HepG2 (cell line): ENCODE measurements around the gene RSBN1L. TPM values are rescaled to one million over a fixed set of nuclear protein-coding genes. Genes with fewer than 3 reads are reported as not detected.
A peak's percentile ranks its signal among the peaks of the same experiment; 100 is the strongest.

Source experiments
- ATAC-seq: fragments of 200-7000 bp; cut with Tn5 transposase; 3 replicates; pipeline ENCODE4 v1.9.1; 2020; ENCODE audit warnings: mild to moderate bottlenecking, moderate library complexity
- BruUV-seq: library from RNA; stranded (reverse); fragments of 400-500 nt; replicated peaks from 2 replicates; lab custom pipeline; 2021; lab: Mats Ljungman, UMichigan
- CTCF ChIA-PET: fragments of 300-600 bp; formaldehyde crosslinking; extraction: SDS; loops from one replicate; lab custom pipeline; 2021; ENCODE audit warnings: low total read pairs, inconsistent platforms, low intra/inter-chr PET ratio; lab: Yijun Ruan, JAX
- POLR2A ChIA-PET: fragments of 350-600 bp; sonication (Branson Sonifier 250); formaldehyde crosslinking; loops from one replicate; lab custom pipeline; 2020; ENCODE audit warnings: antibody characterized with exemption, inconsistent platforms; lab: Yijun Ruan, JAX
- DNase-seq: peaks from one replicate; pipeline ENCODE4 v3.0.0-alpha.2; 2015; ENCODE audit warnings: low spot score
- FAIRE-seq: peaks from 3 replicates; lab custom pipeline; 2011; peaks lifted over from hg19 to GRCh38; lab: Jason Lieb, UNC
- H2AFZ ChIP-seq: one replicate; pipeline ENCODE4 v1.6.1; 2011; ENCODE audit warnings: low read length, inconsistent platforms
- H3K27ac ChIP-seq: fragments of 300-600 bp; 3 replicates; pipeline ENCODE4 v1.8.0; 2011; ENCODE audit warnings: mixed run types, mild to moderate bottlenecking, mixed read lengths, low read length, inconsistent platforms; ENCODE audit not compliant: insufficient read depth; ENCODE audit errors: extremely low read length
- H3K27me3 ChIP-seq, 2 experiments: fragments of 200-600 bp in 1 of 2; 2 replicates in 1 of 2; 3 replicates in 1 of 2; pipeline versions ENCODE4 v1.6.0 to v1.8.0; 2011; ENCODE audit warnings: low read length in 2 of 2, mild to moderate bottlenecking in 2 of 2, moderate library complexity in 2 of 2, inconsistent platforms in 1 of 2; ENCODE audit not compliant: insufficient read depth in 2 of 2, control insufficient read depth in 1 of 2
- H3K36me3 ChIP-seq, 2 experiments: fragments of 200-600 bp in 1 of 2; replicated peaks in 1 of 2; 2 replicates in 1 of 2; 3 replicates in 1 of 2; pipeline versions ENCODE4 v1.5.1 to v1.8.0; 2011; ENCODE audit warnings: low read length in 2 of 2, inconsistent platforms in 1 of 2; ENCODE audit not compliant: insufficient read depth in 2 of 2, control insufficient read depth in 1 of 2
- H3K4me1 ChIP-seq: 2 replicates; pipeline ENCODE4 v1.5.1; 2012; ENCODE audit warnings: low read length, inconsistent platforms; ENCODE audit not compliant: insufficient read depth
- H3K4me2 ChIP-seq: 2 replicates; pipeline ENCODE4 v1.6.0; 2011; ENCODE audit warnings: low read depth, low read length, inconsistent platforms
- H3K4me3 ChIP-seq, 3 experiments: fragments of 200-600 bp in 1 of 3; sonication (generic), shearing (Covaris generic) in 1 of 3; replicated peaks in 1 of 3; 2 replicates each; pipeline ENCODE4 v1.5.1; 2011 to 2016; ENCODE audit warnings: low read length in 3 of 3, inconsistent platforms in 2 of 3, low read depth in 2 of 3, mild to moderate bottlenecking in 2 of 3, control low read depth in 1 of 3, mixed read lengths in 1 of 3; ENCODE audit not compliant: insufficient read depth in 1 of 3
- H3K79me2 ChIP-seq: one replicate; pipeline ENCODE4 v1.6.1; 2011; ENCODE audit warnings: low read length, inconsistent platforms; ENCODE audit not compliant: insufficient read depth
- H3K9ac ChIP-seq: 2 replicates; pipeline ENCODE4 v1.6.0; 2011; ENCODE audit warnings: mild to moderate bottlenecking, low read depth, low read length, inconsistent platforms; ENCODE audit not compliant: insufficient read depth
- H3K9me3 ChIP-seq: 2 replicates; pipeline ENCODE4 v1.5.1; 2012; ENCODE audit warnings: mild to moderate bottlenecking, low read length
- H4K20me1 ChIP-seq: 2 replicates; pipeline ENCODE4 v1.6.0; 2011; ENCODE audit warnings: inconsistent platforms, mild to moderate bottlenecking, low read length, moderate library complexity; ENCODE audit not compliant: insufficient read depth
- ARID3A ChIP-seq: IDR thresholded peaks from 2 replicates; pipeline ENCODE4 v1.6.1; 2012; ENCODE audit warnings: low read depth, low read length, improper control_type of control experiment
- CEBPG ChIP-seq: IDR thresholded peaks from 2 replicates; pipeline ENCODE4 v1.6.1; 2016
- CREM ChIP-seq, 2 experiments: sonication (generic) in 1 of 2; formaldehyde crosslinking in 1 of 2; IDR thresholded peaks; 2 replicates each; pipeline versions ENCODE4 v1.4.0 to v1.6.1; 2016 to 2020; ENCODE audit warnings: antibody characterized with exemption in 1 of 2, mild to moderate bottlenecking in 1 of 2, missing genetic modification reagents in 1 of 2
- CTCF ChIP-seq: sonication (generic); formaldehyde crosslinking; IDR thresholded peaks from 2 replicates; pipeline ENCODE4 v1.5.0; 2020; ENCODE audit warnings: mild to moderate bottlenecking, missing genetic modification reagents, moderate library complexity
- KAT2B ChIP-seq: fragments of 150-350 bp; IDR thresholded peaks from 2 replicates; pipeline ENCODE4 v1.6.1; 2014; ENCODE audit warnings: low read depth, low read length, borderline replicate concordance
- MAF1 ChIP-seq: sonication (generic); formaldehyde crosslinking; IDR thresholded peaks from 2 replicates; pipeline ENCODE4 v1.5.0; 2020; ENCODE audit warnings: missing genetic modification reagents, borderline replicate concordance
- RAD21 ChIP-seq: fragments of 450-650 bp; formaldehyde crosslinking; IDR thresholded peaks from 2 replicates; pipeline ENCODE4 v1.5.0; 2020; ENCODE audit warnings: mild to moderate bottlenecking
- RORA ChIP-seq: sonication (generic); formaldehyde crosslinking; IDR thresholded peaks from 2 replicates; pipeline ENCODE4 v1.5.0; 2020; ENCODE audit warnings: mild to moderate bottlenecking, missing genetic modification reagents, moderate library complexity
- SCMH1 ChIP-seq: sonication (generic); formaldehyde crosslinking; IDR thresholded peaks from 2 replicates; pipeline ENCODE4 v1.9.0; 2021; ENCODE audit warnings: missing genetic modification reagents, mild to moderate bottlenecking, borderline replicate concordance
- SMC3 ChIP-seq: IDR thresholded peaks from 2 replicates; pipeline ENCODE4 v1.6.1; 2011; ENCODE audit warnings: low read length, improper control_type of control experiment
- STAG1 ChIP-seq: sonication (generic); formaldehyde crosslinking; IDR thresholded peaks from 2 replicates; pipeline ENCODE4 v1.4.0; 2020; ENCODE audit warnings: missing genetic modification reagents
- WGBS: methylation state at CpG from one replicate; pipeline ENCODE4 v1.1.6; 2017; ENCODE audit warnings: low lambda C conversion rate; 5-methylcytosine and 5-hydroxymethylcytosine counted together
- in situ Hi-C: cut with HindIII; loops from 2 replicates; pipeline ENCODE4 v1.10.0; 2017; ENCODE audit warnings: low pct_unique_long_range_greater_than_20kb; ENCODE audit not compliant: extremely low pct_ligation_motif_present
- intact Hi-C: fragments of 100-400 bp; cut with micrococcal nuclease; formaldehyde crosslinking; loops from one replicate; pipeline ENCODE4 v1.10.0; 2022; ENCODE audit not compliant: unreplicated experiment
- polyA plus RNA-seq, 8 experiments: library from polyadenylated mRNA; depleted of rRNA in 3 of 8; stranded (reverse) in 7 of 8; unstranded in 1 of 8; fragments of >200 nt; fragmentation: Illumina TruSeq in 4 of 8; extraction: Trizol in 4 of 8; gene quantifications; 2 replicates each; pipeline versions ENCODE4 v1.2.1 to v1.2.3, GENCODE V29; 2011 to 2016; ENCODE audit warnings: low read depth in 4 of 8, missing spikeins in 1 of 8, mixed read lengths in 1 of 8; ENCODE audit not compliant: insufficient read depth in 1 of 8
- total RNA-seq, 5 experiments: library from RNA; depleted of rRNA; stranded (reverse); fragments of >200 nt; fragmentation: Illumina TruSeq; extraction: Trizol; gene quantifications; 2 replicates each; pipeline ENCODE4 v1.2.3, GENCODE V29; 2016; ENCODE audit warnings: low read depth in 1 of 5

The RSBN1L gene
- total and polyA plus RNA-seq, 2 of the 13 experiments (the other 11 are each of a cell fraction or from before 2014, with no cell fraction given), result 7.7 to 21.3 TPM

GRCh38 chr7:77757589-77757988 lies 61.3 kb downstream of the RSBN1L start:
- H3K79me2 ChIP-seq, result peaks cover 40% of the 10 kb centered on the region
- WGBS, result 72% methylated on average over 1 of the region's 1 CpG
- H3K4me3 ChIP-seq, result no peak overlapping the region
- no peak for FAIRE-seq
- H3K9ac ChIP-seq, result no peak overlapping the region
- H2AFZ ChIP-seq, result no peak overlapping the region
- no peaks in the 10 kb centered on the region for H4K20me1 ChIP-seq
- H3K4me1 ChIP-seq, result peaks cover 4% of the 10 kb centered on the region; the same call in 1 of the 2 replicates
- no peak for TF ChIP-seq SCMH1
- TF ChIP-seq, all 625 proteins: peak for 0
- DNase-seq, result no peak
- no TSS peak for BruUV-seq
- Histone ChIP-seq H3K36me3 (peaks cover 0 to 9% of the 10 kb centered on the region in 2 experiments; a peak in 1 of 5 replicates), H3K27ac (no peak overlapping the region), H3K9me3 (no peaks in the 10 kb centered on the region), H3K27me3 (no peaks in the 10 kb centered on the region), H3K4me2 (no peak overlapping the region)
- ATAC-seq, result no peak
- in situ Hi-C loops, result loop anchor here (5.0 kb wide), 1 partner anchor 100 kb away; no protein-coding TSS in a partner anchor
- intact Hi-C loops, result no loop called here
- CTCF ChIA-PET, result interaction anchor here (1.0 kb wide), 1 partner anchor 100 kb away, joined by 4 read pairs; no protein-coding TSS in a partner anchor
- POLR2A ChIA-PET, result no interaction called here

GRCh38 chr7:77759294-77759889 lies 63.1 kb downstream of the RSBN1L start:
- in situ Hi-C loops, result loop anchor here (5.0 kb wide), 1 partner anchor 102 kb away; no protein-coding TSS in a partner anchor
- no TSS peak for BruUV-seq
- WGBS, result 5% methylated on average over 3 of the region's 3 CpGs

More at GRCh38 chr7:77759294-77759889, 63.1 kb downstream of the RSBN1L start:
- Histone ChIP-seq H3K27me3 (no peaks in the 10 kb centered on the region), H3K4me2 (no peak overlapping the region), H3K4me1 (peaks cover 4% of the 10 kb centered on the region; the same call in 1 of the 2 replicates), H3K27ac (no peak overlapping the region), H2AFZ (no peak overlapping the region), H3K79me2 (peaks cover 46% of the 10 kb centered on the region), H4K20me1 (no peaks in the 10 kb centered on the region), H3K9ac (no peak overlapping the region), H3K36me3 (peaks cover 1 to 4% of the 10 kb centered on the region in 2 experiments; a peak in 1 of 5 replicates), H3K4me3 (no peak overlapping the region), H3K9me3 (no peaks in the 10 kb centered on the region)
- DNase-seq (peak; percentile 57), ATAC-seq (peak; percentile 69), FAIRE-seq (peak; percentile 28)
- TF ChIP-seq RAD21 (CRISPR knock-in tag), result peak; percentile 77
- TF ChIP-seq CEBPG, result peak; percentile 57; the same call in 1 of the 2 replicates
- peak; percentile 77 for TF ChIP-seq SMC3
- peak; percentile 67 for TF ChIP-seq ARID3A
- TF ChIP-seq KAT2B, result no peak
- TF ChIP-seq CTCF (CRISPR knock-in tag), result peak; percentile 74
- no peak for TF ChIP-seq MAF1 (CRISPR knock-in tag)
- peak; percentile 81 for TF ChIP-seq STAG1 (CRISPR knock-in tag)
- no peak for TF ChIP-seq CREM (IDR thresholded peaks at IDR 0.05)
- no peak for TF ChIP-seq CREM (CRISPR knock-in tag; IDR thresholded peaks at IDR 0.05)
- TF ChIP-seq RORA (CRISPR knock-in tag), result 0 out of 2 replicates have a peak, but pooled peaks have one; percentile 36
- POLR2A ChIA-PET, result no interaction called here
- CTCF ChIA-PET, result interaction anchor here (2.0 to 2.2 kb wide), 2 partner anchors 102 to 108 kb away, joined by 19 to 34 read pairs; no protein-coding TSS in a partner anchor
- intact Hi-C loops, result loop anchor here (1.0 kb wide), 2 partner anchors 102 to 108 kb away; no protein-coding TSS in a partner anchor
